HCT116 (cell line): ENCODE results near the gene ITPK1. TPM values are rescaled to one million over a fixed set of nuclear protein-coding genes. Genes with fewer than 3 reads are reported as not detected.

Source experiments
- ATAC-seq: fragments of 200-7000 bp; cut with Tn5 transposase; 2 replicates; pipeline ENCODE4 v1.9.1; 2020; ENCODE audit warnings: mild to moderate bottlenecking, moderate library complexity
- BruUV-seq: library from RNA; stranded (reverse); fragments of 400-500 nt; replicated peaks from 2 replicates; lab custom pipeline; 2021; lab: Mats Ljungman, UMichigan
- CTCF ChIA-PET: fragments of 300-600 bp; sonication (Branson Sonifier 250); formaldehyde crosslinking; loops from one replicate; lab custom pipeline; 2021; ENCODE audit warnings: antibody characterized with exemption; lab: Charles Lee
- POLR2A ChIA-PET: fragments of 300-600, 350-600 bp; sonication (Branson Sonifier 250); formaldehyde crosslinking; loops from one replicate; lab custom pipeline; 2021; ENCODE audit warnings: antibody characterized with exemption; lab: Charles Lee
- RAD21 ChIA-PET, 2 experiments: fragments of 300-600 bp; sonication (Branson Sonifier 250); formaldehyde crosslinking; loops; one replicate each; lab custom pipeline; 2023; ENCODE audit warnings: low total read pairs in 2 of 2; ENCODE audit not compliant: uncharacterized antibody in 2 of 2, unreplicated experiment in 2 of 2, low non-redundant PET in 1 of 2; lab: Charles Lee
- DNase-seq: peaks from one replicate; pipeline ENCODE4 v3.0.0-alpha.2; 2010; ENCODE audit warnings: low read depth, low spot score
- H2AFZ ChIP-seq: fragments of 200-600 bp; shearing (Covaris generic), sonication (generic); 2 replicates; pipeline ENCODE4 v1.6.1; 2017; ENCODE audit warnings: low read depth, mixed run types, mixed read lengths, antibody characterized with exemption, low read length; ENCODE audit not compliant: poor library complexity, severe bottlenecking
- H3K27ac ChIP-seq: 2 replicates; pipeline ENCODE4 v1.5.1; 2012; ENCODE audit warnings: low read depth, low read length
- H3K27me3 ChIP-seq: fragments of 200-600 bp; sonication (generic); 2 replicates; pipeline ENCODE4 v1.6.1; 2016; ENCODE audit warnings: mixed run types, low read length, mixed read lengths; ENCODE audit not compliant: insufficient read depth
- H3K36me3 ChIP-seq, 2 experiments: fragments of 200-500 bp in 1 of 2; fragments of 200-600 bp in 1 of 2; sonication (Bioruptor generic) in 1 of 2; sonication (generic) in 1 of 2; 2 replicates each; pipeline versions ENCODE4 v1.5.1 to v1.6.1; 2014 to 2016; ENCODE audit warnings: low read length in 2 of 2, inconsistent platforms in 1 of 2, mixed read lengths in 1 of 2, mixed run types in 1 of 2; ENCODE audit not compliant: insufficient read depth in 2 of 2, control insufficient read depth in 1 of 2
- H3K4me1 ChIP-seq, 2 experiments: fragments of 200-600 bp in 1 of 2; sonication (generic) in 1 of 2; 2 replicates each; pipeline versions ENCODE4 v1.5.1 to v1.6.1; 2012 to 2017; ENCODE audit warnings: low read length in 2 of 2, inconsistent platforms in 1 of 2, mild to moderate bottlenecking in 1 of 2, mixed read lengths in 1 of 2, mixed run types in 1 of 2, moderate library complexity in 1 of 2; ENCODE audit not compliant: insufficient read depth in 2 of 2, control insufficient read depth in 1 of 2
- H3K4me2 ChIP-seq: fragments of 200-600 bp; sonication (generic); 2 replicates; pipeline ENCODE4 v1.6.1; 2017; ENCODE audit warnings: mixed run types, low read length, mixed read lengths
- H3K4me3 ChIP-seq, 2 experiments: fragments of 200-600 bp in 1 of 2; sonication (generic) in 1 of 2; replicated peaks in 1 of 2; 2 replicates each; pipeline ENCODE4 v1.5.1; 2011 to 2016; ENCODE audit warnings: low read length in 2 of 2, control low read depth in 1 of 2, low read depth in 1 of 2, mild to moderate bottlenecking in 1 of 2, mixed read lengths in 1 of 2, mixed run types in 1 of 2
- H3K79me2 ChIP-seq: fragments of 200-600 bp; sonication (generic); 2 replicates; pipeline ENCODE4 v1.6.1; 2017; ENCODE audit warnings: mild to moderate bottlenecking, mixed run types, low read length, moderate library complexity, mixed read lengths; ENCODE audit not compliant: insufficient read depth
- H3K9ac ChIP-seq: fragments of 200-600 bp; sonication (generic); 2 replicates; pipeline ENCODE4 v1.6.1; 2016; ENCODE audit warnings: low read length, mixed read lengths
- H3K9me2 ChIP-seq: fragments of 200-600 bp; sonication (generic), shearing (Covaris generic); 2 replicates; pipeline ENCODE4 v1.6.1; 2017; ENCODE audit warnings: mixed run types, mild to moderate bottlenecking, moderate library complexity; ENCODE audit not compliant: insufficient read depth
- H3K9me3 ChIP-seq, 2 experiments: fragments of 200-500 bp in 1 of 2; fragments of 200-600 bp in 1 of 2; sonication (Bioruptor generic) in 1 of 2; sonication (generic) in 1 of 2; 2 replicates each; pipeline ENCODE4 v1.6.1; 2014 to 2017; ENCODE audit warnings: low read length in 2 of 2, mixed read lengths in 2 of 2, inconsistent platforms in 1 of 2, low read depth in 1 of 2, mild to moderate bottlenecking in 1 of 2, mixed run types in 1 of 2, moderate library complexity in 1 of 2; ENCODE audit not compliant: control insufficient read depth in 1 of 2, insufficient read depth in 1 of 2
- H4K20me1 ChIP-seq: fragments of 200-600 bp; sonication (generic), shearing (Covaris generic); 2 replicates; pipeline ENCODE4 v1.6.1; 2017; ENCODE audit warnings: mixed run types, mild to moderate bottlenecking, moderate library complexity; ENCODE audit not compliant: insufficient read depth
- CTCF ChIP-seq, 3 experiments: fragments of 200-600 bp in 1 of 3; sonication (generic) in 1 of 3; IDR thresholded peaks in 2 of 3; conservative IDR thresholded peaks in 1 of 3; 2 replicates each; pipeline ENCODE4 v1.5.1; 2012 to 2017; ENCODE audit warnings: low read depth in 2 of 3, low read length in 2 of 3, antibody characterized with exemption in 1 of 3, borderline replicate concordance in 1 of 3, control low read depth in 1 of 3, mild to moderate bottlenecking in 1 of 3, mixed read lengths in 1 of 3, mixed run types in 1 of 3, moderate library complexity in 1 of 3; ENCODE audit not compliant: insufficient read depth in 1 of 3
- ELF1 ChIP-seq: IDR thresholded peaks from 2 replicates; pipeline ENCODE4 v1.6.1; 2012; ENCODE audit warnings: low read depth, borderline replicate concordance
- EZH2phosphoT487 ChIP-seq: fragments of 200-600 bp; IDR thresholded peaks from 2 replicates; pipeline ENCODE4 v1.6.1; 2018; ENCODE audit warnings: antibody characterized with exemption, borderline replicate concordance
- POLR2A ChIP-seq: IDR thresholded peaks from 2 replicates; pipeline ENCODE4 v1.7.0; 2011; ENCODE audit warnings: borderline replicate concordance; ENCODE audit not compliant: insufficient read depth, insufficient read length; ENCODE audit errors: extremely low read depth
- SP1 ChIP-seq: IDR thresholded peaks from 2 replicates; pipeline ENCODE4 v1.6.1; 2012; ENCODE audit warnings: low read depth
- SRF ChIP-seq: IDR thresholded peaks from 2 replicates; pipeline ENCODE4 v1.6.1; 2012; ENCODE audit warnings: low read depth
- TCF7L2 ChIP-seq: IDR thresholded peaks from 2 replicates; pipeline ENCODE4 v1.7.0; 2011; ENCODE audit warnings: borderline replicate concordance, inconsistent platforms; ENCODE audit not compliant: insufficient read depth, insufficient read length; ENCODE audit errors: extremely low read depth
- YY1 ChIP-seq: IDR thresholded peaks from 2 replicates; pipeline ENCODE4 v1.6.1; 2011; ENCODE audit warnings: low read length, low read depth, moderate library complexity, mild to moderate bottlenecking; ENCODE audit not compliant: insufficient replicate concordance; ENCODE audit errors: extremely low read depth
- ZFX ChIP-seq: fragments of 450-650 bp; IDR thresholded peaks from 2 replicates; pipeline ENCODE4 v1.6.1; 2017
- ZNF274 ChIP-seq: fragments of 200-500 bp; sonication (Bioruptor generic); IDR thresholded peaks from 2 replicates; pipeline ENCODE4 v1.6.1; 2014; ENCODE audit warnings: mild to moderate bottlenecking, low read depth, low read length, inconsistent platforms
- intact Hi-C: fragments of 100-400 bp; cut with micrococcal nuclease; formaldehyde crosslinking; loops from 2 replicates; pipeline ENCODE4 v1.10.0; 2022
- total RNA-seq: library from RNA; stranded (reverse); gene quantifications from one replicate; pipeline ENCODE4 v1.2.1, GENCODE V29; 2021; ENCODE audit not compliant: unreplicated experiment

ITPK1 gene
- total RNA-seq, 1 experiment from 2014 or later = 70.2 TPM

GRCh38 chr14:92916201-92916600 is 199.5 kb downstream of the ITPK1 start:
- Histone ChIP-seq H3K9ac (no peak overlapping the region), H3K4me2 (no peak overlapping the region), H3K9me3 (no peaks in the 10 kb centered on the region), H3K4me3 (no peak overlapping the region), H3K27ac (no peak overlapping the region), H3K27me3 (peaks cover 15% of the 10 kb centered on the region; the same call in 1 of the 2 replicates), H3K9me2 (no peaks in the 10 kb centered on the region), H2AFZ (no peak overlapping the region), H3K79me2 (no peaks in the 10 kb centered on the region), H3K36me3 (no peaks in the 10 kb centered on the region), H3K4me1 (no peaks in the 10 kb centered on the region), H4K20me1 (no peaks in the 10 kb centered on the region)
- no peak for DNase-seq
- BruUV-seq = no TSS peak
- RAD21 ChIA-PET = no interaction called here
- no peak for ATAC-seq
- TF ChIP-seq ZNF274 (no peak), CTCF (IDR thresholded peaks at IDR 0.05 in 2 of 3, conservative IDR thresholded peaks at IDR 0.05 in 1 of 3; ENCODE audit: borderline replicate concordance in 1 of 3, insufficient read depth in 1 of 3, low read depth in 2 of 3, low read length in 2 of 3) (no peak), EZH2phosphoT487 (no peak), SP1 (no peak), ZFX (no peak), TCF7L2 (no peak), POLR2A (no peak), YY1 (no peak), SRF (no peak), ELF1 (no peak)
- intact Hi-C loops = no loop called here
- CTCF ChIA-PET = no interaction called here
- POLR2A ChIA-PET = no interaction called here
